Endothelial cell (in vitro differentiated cells): ENCODE measurements around the gene PLD1. TPM values are rescaled to one million over a fixed set of nuclear protein-coding genes. Genes with fewer than 3 reads are reported as not detected.

ENCODE experiments used
- DNase-seq: peaks from one replicate; pipeline ENCODE4 v3.0.0; 2021; ENCODE audit warnings: low spot score
- H3K27ac Mint-ChIP-seq: one replicate; pipeline ENCODE4 v1.8.0; 2021; ENCODE audit warnings: mixed read lengths, inconsistent platforms; ENCODE audit not compliant: unreplicated experiment
- H3K27me3 Mint-ChIP-seq: one replicate; pipeline ENCODE4 v1.8.0; 2021; ENCODE audit warnings: mild to moderate bottlenecking, moderate library complexity, mixed read lengths, inconsistent platforms; ENCODE audit not compliant: unreplicated experiment
- H3K36me3 Mint-ChIP-seq: one replicate; pipeline ENCODE4 v1.8.0; 2021; ENCODE audit warnings: mild to moderate bottlenecking, low read depth, mixed read lengths, inconsistent platforms; ENCODE audit not compliant: unreplicated experiment
- H3K4me1 Mint-ChIP-seq: one replicate; pipeline ENCODE4 v1.8.0; 2021; ENCODE audit warnings: mild to moderate bottlenecking, mixed read lengths, inconsistent platforms; ENCODE audit not compliant: unreplicated experiment
- H3K4me3 Mint-ChIP-seq: one replicate; pipeline ENCODE4 v1.8.0; 2021; ENCODE audit warnings: mild to moderate bottlenecking, mixed read lengths, inconsistent platforms; ENCODE audit not compliant: unreplicated experiment
- H3K9me3 Mint-ChIP-seq: one replicate; pipeline ENCODE4 v1.8.0; 2021; ENCODE audit warnings: mixed read lengths, inconsistent platforms; ENCODE audit not compliant: unreplicated experiment
- total RNA-seq: library from RNA; stranded (reverse); fragmentation: NEBNext Ultra II Directional; extraction: Animal tissue kit (Norgen Biotek cat#: 25700); gene quantifications from one replicate; pipeline ENCODE4 v1.2.1, GENCODE V29; 2021; ENCODE audit not compliant: unreplicated experiment
- TF ChIP-seq, protein P1 (sequence below): fragments of 200-600 bp; sonication (generic); IDR thresholded peaks from one replicate; pipeline ENCODE4 v1.5.0; 2021; ENCODE audit warnings: antibody characterized with exemption; ENCODE audit not compliant: unreplicated experiment

Gene PLD1
- total RNA-seq, 1 donor from 2014 or later = 61.5 TPM

DNA sequence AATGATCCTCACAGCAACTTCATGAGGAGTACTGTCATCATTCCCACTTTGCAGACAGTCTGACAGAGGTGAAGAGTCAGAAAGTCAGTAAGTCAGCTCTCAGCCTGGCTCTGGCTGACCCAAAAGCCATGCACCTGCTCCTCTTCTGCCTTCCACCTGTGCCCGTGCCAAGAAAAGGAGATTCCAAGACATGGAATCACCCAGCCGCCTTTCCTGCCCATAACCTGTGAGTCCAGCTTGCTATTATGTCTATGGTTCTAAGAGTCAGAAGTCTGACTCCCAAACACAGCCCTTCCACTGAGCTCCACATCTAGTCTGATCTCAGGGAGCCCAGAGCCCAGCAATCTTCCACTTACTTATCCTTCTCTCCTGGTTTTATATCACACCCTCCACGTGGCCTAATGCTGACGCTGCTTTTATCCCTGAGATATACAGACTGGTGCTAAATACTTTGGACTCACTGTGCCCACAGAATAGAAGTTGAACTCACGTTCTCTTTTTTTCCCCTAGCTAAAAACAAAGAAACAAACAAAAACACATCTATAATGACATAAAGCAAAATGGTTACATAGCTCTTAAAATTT, 66.0 kb downstream of the PLD1 start:
- Mint-ChIP-seq H3K27me3 (peaks cover 2% of the 10 kb centered on the region), H3K4me1 (peaks cover 49% of the 10 kb centered on the region), H3K27ac (no peak overlapping the region), H3K36me3 (peaks cover 26% of the 10 kb centered on the region), H3K9me3 (no peaks in the 10 kb centered on the region), H3K4me3 (no peak overlapping the region)
- DNase-seq = no peak
- TF ChIP-seq, protein P1, sequence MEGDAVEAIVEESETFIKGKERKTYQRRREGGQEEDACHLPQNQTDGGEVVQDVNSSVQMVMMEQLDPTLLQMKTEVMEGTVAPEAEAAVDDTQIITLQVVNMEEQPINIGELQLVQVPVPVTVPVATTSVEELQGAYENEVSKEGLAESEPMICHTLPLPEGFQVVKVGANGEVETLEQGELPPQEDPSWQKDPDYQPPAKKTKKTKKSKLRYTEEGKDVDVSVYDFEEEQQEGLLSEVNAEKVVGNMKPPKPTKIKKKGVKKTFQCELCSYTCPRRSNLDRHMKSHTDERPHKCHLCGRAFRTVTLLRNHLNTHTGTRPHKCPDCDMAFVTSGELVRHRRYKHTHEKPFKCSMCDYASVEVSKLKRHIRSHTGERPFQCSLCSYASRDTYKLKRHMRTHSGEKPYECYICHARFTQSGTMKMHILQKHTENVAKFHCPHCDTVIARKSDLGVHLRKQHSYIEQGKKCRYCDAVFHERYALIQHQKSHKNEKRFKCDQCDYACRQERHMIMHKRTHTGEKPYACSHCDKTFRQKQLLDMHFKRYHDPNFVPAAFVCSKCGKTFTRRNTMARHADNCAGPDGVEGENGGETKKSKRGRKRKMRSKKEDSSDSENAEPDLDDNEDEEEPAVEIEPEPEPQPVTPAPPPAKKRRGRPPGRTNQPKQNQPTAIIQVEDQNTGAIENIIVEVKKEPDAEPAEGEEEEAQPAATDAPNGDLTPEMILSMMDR = no peak

DNA sequence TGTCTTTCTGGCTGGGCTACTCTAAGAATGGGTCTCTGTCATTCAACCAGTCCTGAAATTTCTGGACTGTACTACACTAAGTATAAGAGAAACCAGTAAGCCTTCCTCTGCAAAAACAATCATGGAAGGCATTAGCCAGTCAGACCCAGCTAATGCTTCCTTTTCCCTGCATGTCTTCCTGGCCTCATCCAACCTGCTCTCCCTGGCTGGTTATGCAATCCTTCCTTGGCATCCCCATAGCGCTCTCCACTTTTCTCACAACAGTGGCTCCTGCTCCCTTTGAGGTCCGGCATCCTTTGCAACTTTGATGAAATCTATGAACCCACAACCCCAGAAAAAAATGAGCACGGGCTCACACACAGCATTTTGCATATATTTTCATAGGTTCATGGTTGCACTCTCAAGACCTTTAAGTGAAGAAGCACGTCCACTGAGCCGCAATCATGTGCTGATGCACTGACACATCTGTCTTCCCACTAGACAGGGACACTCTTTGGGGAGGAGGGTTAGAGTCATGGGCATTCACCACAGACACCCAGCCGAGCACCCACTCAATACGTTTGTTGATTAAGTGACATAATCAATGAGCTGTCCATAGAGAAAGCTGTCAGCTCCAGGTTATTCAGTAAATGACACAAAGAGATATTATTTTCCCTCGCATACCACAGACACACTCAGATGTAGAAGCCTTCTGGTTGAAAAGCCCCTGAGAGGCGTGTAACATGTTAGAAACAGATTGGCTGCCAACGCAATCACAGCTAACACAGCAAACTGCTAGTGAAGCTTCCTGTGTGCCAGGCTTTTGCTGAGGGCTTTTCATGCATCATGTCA, 66.7 kb downstream of the PLD1 start:
- no peak for DNase-seq
- no peaks in the 10 kb centered on the region for H3K9me3 Mint-ChIP-seq
- peaks cover 2% of the 10 kb centered on the region for H3K27me3 Mint-ChIP-seq
- TF ChIP-seq, protein P1 = no peak
- H3K4me3 Mint-ChIP-seq = peak overlapping the region; percentile 10
- peaks cover 42% of the 10 kb centered on the region for H3K4me1 Mint-ChIP-seq
- H3K27ac Mint-ChIP-seq = peak overlapping the region; percentile 27
- H3K36me3 Mint-ChIP-seq = peaks cover 26% of the 10 kb centered on the region

DNA sequence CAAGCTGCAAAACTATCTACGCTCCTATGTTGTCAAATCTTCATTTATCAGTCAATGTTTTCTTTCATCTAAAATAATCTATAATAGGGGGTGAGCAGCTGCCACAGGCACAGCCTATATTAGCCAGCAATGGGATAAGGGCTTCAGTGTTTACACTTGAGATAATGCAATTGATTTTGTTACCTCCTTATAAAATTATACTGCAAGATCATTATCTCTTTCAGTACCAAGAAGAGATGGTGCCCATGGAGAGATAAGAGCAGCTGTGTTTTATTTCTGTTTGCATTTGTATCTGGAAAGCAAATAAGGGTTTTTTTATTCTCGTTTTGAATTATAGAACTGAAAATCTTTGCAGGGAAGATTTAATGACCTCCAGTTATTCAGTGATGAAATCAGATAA, 68.9 kb downstream of the PLD1 start:
- Mint-ChIP-seq H3K27me3 (peaks cover 2% of the 10 kb centered on the region), H3K36me3 (peaks cover 25% of the 10 kb centered on the region), H3K9me3 (no peaks in the 10 kb centered on the region), H3K4me1 (peaks cover 23% of the 10 kb centered on the region), H3K27ac (no peak overlapping the region), H3K4me3 (no peak overlapping the region)
- DNase-seq = no peak
- TF ChIP-seq, protein P1 = no peak

DNA sequence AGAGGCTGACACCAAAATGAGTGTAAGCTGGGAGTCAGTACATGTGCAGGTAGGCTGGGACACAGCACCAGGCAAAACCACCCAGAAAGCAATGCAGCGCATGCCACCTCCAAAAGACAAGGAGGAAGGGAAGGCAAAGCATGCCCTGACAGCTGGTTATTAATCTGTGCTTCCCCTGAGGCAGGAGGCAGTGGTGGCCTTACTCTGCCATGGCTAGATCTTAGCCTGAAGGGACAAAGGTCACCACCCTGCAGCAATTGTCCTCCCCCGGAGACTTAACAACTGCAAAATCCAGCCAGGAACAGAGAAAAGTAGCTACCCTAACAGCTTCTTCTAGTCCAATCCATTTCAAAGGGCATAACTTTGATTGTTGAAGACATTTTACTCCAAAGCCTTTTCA, 73.7 kb downstream of the PLD1 start:
- Mint-ChIP-seq H3K4me3 (no peak overlapping the region), H3K4me1 (peaks cover 25% of the 10 kb centered on the region), H3K27ac (no peak overlapping the region), H3K27me3 (peaks cover 3% of the 10 kb centered on the region), H3K36me3 (peaks cover 23% of the 10 kb centered on the region), H3K9me3 (no peaks in the 10 kb centered on the region)
- TF ChIP-seq, protein P1 = no peak
- DNase-seq = no peak

DNA sequence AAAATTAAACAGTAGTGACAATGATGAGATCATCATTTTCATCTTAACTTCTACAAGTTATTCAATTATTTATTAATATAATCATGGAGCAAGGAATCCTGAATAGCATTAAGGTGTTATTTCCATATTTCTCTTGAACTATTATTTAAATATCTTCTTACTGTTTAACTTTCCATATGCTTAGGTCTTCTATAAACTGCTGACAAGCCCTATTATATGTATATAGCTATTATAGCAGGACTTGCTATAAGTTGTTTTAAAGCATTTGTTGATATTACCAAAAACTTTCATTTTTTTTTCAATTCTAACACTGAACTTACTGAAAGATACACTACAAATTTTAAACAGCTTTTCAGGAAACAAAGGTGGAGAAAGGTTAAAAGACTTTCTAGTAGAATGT, 76.7 kb downstream of the PLD1 start:
- Mint-ChIP-seq H3K27ac (no peak overlapping the region), H3K4me3 (no peak overlapping the region), H3K4me1 (peaks cover 18% of the 10 kb centered on the region), H3K36me3 (peaks cover 23% of the 10 kb centered on the region), H3K27me3 (peaks cover 3% of the 10 kb centered on the region), H3K9me3 (no peaks in the 10 kb centered on the region)
- TF ChIP-seq, protein P1 = no peak
- no peak for DNase-seq
